ENCODE data around the gene SH3RF3. TPM values are rescaled to one million over a fixed set of nuclear protein-coding genes. Genes with fewer than 3 reads are reported as not detected.

Gene SH3RF3
- total and polyA plus RNA-seq, 4 donors: 2.9 to 9.7 (median 8.6) TPM

DNA sequence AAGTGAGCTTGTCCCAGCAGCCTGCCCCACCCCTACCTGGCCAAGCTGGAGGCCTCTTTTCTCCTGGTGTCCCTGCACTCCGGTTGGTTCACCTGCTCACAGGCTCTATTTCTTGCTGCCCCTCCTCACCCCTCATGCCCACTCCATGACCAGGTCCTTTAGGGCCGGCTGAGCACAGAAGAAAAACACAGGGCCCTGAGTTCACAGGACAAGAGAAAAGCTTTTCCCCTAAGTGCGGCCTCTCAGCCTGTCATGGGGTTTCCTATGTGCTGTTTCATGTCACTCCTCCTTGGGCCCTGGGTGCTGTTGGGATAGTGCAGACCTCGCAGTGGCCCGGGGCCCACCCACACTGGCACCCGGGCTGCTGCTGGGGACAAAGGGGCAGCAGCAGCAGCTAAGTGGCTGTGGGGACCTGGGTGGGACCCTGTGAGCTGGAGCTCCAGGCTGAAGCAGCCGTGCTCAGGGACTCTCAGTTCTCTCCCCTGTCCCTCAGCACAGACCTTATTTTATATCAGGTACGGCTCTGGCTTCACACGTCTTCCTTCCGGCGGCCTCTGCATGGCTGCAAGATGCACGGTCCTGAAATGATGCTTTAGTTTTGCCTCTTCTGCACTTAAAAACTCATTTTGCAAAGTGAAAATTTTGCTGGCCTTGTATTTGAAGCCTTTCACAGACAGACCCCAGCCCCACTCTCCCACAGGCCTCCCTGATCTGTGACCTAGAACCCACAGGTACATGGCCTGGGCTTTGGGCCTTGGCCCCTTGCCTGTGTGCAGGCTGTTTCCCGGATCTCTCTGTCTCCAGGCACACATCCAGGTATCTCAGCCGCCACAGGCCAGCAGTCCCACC lies 71.8 kb downstream of the SH3RF3 start:
- WGBS, 2 donors: 89 to 91% methylated on average over 14 of the region's 14 CpGs
- Histone ChIP-seq H3K9me3 (ENCODE audit: control insufficient read depth in 4 of 4, insufficient read depth in 3 of 4, low read length in 3 of 4) (no peaks in the 10 kb centered on the region), H3K9ac (ENCODE audit: insufficient read depth in 1 of 2, low read length in 2 of 2) (no peak overlapping the region), H3K4me1 (ENCODE audit: control insufficient read depth in 5 of 5, insufficient read depth in 5 of 5, low read length in 5 of 5) (peaks cover 0 to 10% (median 0%) of the 10 kb centered on the region in 5 donors), H3K27ac (ENCODE audit: low read depth in 1 of 2, low read length in 1 of 2) (no peak overlapping the region), H3K36me3 (ENCODE audit: control insufficient read depth in 4 of 4, insufficient read depth in 4 of 4, low read length in 4 of 4) (no peaks in the 10 kb centered on the region), H3K27me3 (ENCODE audit: control insufficient read depth in 3 of 3, insufficient read depth in 3 of 3, low read length in 2 of 3) (no peaks in the 10 kb centered on the region), H3K4me3 (no peak overlapping the region)
- DNase-seq: no peak
- no peak for ATAC-seq (ENCODE audit: insufficient read depth, low FRiP score)
- TF ChIP-seq, protein P1, sequence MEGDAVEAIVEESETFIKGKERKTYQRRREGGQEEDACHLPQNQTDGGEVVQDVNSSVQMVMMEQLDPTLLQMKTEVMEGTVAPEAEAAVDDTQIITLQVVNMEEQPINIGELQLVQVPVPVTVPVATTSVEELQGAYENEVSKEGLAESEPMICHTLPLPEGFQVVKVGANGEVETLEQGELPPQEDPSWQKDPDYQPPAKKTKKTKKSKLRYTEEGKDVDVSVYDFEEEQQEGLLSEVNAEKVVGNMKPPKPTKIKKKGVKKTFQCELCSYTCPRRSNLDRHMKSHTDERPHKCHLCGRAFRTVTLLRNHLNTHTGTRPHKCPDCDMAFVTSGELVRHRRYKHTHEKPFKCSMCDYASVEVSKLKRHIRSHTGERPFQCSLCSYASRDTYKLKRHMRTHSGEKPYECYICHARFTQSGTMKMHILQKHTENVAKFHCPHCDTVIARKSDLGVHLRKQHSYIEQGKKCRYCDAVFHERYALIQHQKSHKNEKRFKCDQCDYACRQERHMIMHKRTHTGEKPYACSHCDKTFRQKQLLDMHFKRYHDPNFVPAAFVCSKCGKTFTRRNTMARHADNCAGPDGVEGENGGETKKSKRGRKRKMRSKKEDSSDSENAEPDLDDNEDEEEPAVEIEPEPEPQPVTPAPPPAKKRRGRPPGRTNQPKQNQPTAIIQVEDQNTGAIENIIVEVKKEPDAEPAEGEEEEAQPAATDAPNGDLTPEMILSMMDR (IDR thresholded peaks at IDR 0.05; ENCODE audit: control extremely low read depth, extremely low read depth): no peak

DNA sequence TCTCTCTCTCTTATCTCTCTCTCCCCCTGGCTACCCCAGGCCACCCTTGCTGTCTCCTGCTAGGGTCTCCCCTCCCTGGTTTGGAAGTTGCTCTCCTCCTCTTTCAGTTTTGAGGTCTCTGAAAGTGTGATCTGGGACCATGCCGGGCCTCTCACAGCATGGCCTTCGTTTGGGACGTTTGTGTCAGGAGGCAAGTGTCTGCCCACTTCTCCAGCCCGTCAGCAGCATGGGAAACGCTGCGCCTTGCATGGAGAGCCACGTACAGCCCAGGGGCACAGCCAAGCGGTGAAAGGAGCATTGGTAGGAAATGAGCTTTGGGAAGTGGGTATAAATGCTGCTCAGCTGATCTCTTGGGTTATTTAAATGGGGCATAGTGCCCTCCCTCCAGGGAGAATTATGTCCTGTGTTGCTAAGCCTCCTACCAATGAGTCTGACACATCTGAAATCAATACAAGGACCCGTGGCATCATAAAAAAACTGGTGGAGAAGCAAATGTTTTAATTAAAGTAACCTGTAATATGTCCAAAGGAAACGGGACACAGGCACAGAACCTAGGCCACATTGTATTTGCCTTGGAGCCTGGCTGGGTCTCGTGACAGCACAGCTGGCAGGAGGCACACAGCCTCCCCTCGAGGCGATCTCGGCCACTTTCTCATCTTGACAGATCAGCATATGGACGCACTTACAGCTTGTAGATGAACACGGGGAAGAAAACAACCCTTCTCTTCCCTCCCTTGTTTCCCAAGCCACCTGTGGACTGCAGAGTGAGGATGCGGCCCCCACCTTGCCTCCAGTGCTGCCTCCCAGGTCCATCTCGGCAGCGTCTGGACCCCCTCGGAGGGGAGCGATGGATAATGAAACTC lies 72.7 kb downstream of the SH3RF3 start:
- peaks cover 0 to 6% (median 0%) of the 10 kb centered on the region in 5 donors for H3K4me1 ChIP-seq (ENCODE audit: control insufficient read depth in 5 of 5, insufficient read depth in 5 of 5, low read length in 5 of 5)
- TF ChIP-seq, protein P1 (IDR thresholded peaks at IDR 0.05; ENCODE audit: control extremely low read depth, extremely low read depth): no peak
- H3K36me3 ChIP-seq (ENCODE audit: control insufficient read depth in 4 of 4, insufficient read depth in 4 of 4, low read length in 4 of 4): no peaks in the 10 kb centered on the region
- no peak overlapping the region for H3K27ac ChIP-seq (ENCODE audit: low read depth in 1 of 2, low read length in 1 of 2)
- no peak for ATAC-seq (ENCODE audit: insufficient read depth, low FRiP score)
- no peak overlapping the region for H3K4me3 ChIP-seq
- no peak overlapping the region for H3K9ac ChIP-seq (ENCODE audit: insufficient read depth in 1 of 2, low read length in 2 of 2)
- peak; percentile 36 to 56 (median 42) for DNase-seq
- WGBS, 2 donors: 84 to 87% methylated on average over 21 of the region's 21 CpGs
- no peaks in the 10 kb centered on the region for H3K27me3 ChIP-seq (ENCODE audit: control insufficient read depth in 3 of 3, insufficient read depth in 3 of 3, low read length in 2 of 3)
- H3K9me3 ChIP-seq (ENCODE audit: control insufficient read depth in 4 of 4, insufficient read depth in 3 of 4, low read length in 3 of 4): no peaks in the 10 kb centered on the region

DNA sequence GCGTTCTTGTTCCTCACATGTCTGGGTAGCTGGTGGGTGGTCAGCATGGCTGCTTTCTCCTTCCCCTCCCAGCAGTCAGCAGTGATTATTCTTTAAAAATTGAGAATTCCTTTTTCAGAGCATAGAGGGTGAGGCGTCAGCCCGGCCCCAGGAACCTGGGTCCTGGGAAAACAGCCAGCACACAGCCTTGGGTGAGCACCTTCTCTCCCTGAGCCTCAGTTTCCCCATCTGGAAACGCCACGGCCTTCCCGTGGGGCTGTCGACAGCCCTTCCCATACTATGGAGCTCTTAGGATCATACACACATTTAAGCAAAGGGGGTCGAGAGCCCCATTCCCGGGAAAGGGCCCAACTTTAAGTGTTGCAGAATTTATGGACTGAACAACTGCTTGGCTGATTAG lies 73.5 kb downstream of the SH3RF3 start:
- no peaks in the 10 kb centered on the region for H3K27me3 ChIP-seq (ENCODE audit: control insufficient read depth in 3 of 3, insufficient read depth in 3 of 3, low read length in 2 of 3)
- no peak overlapping the region for H3K27ac ChIP-seq (ENCODE audit: low read depth in 1 of 2, low read length in 1 of 2)
- H3K4me3 ChIP-seq: no peak overlapping the region
- no peaks in the 10 kb centered on the region for H3K36me3 ChIP-seq (ENCODE audit: control insufficient read depth in 4 of 4, insufficient read depth in 4 of 4, low read length in 4 of 4)
- peaks cover 0 to 6% (median 0%) of the 10 kb centered on the region in 5 donors for H3K4me1 ChIP-seq (ENCODE audit: control insufficient read depth in 5 of 5, insufficient read depth in 5 of 5, low read length in 5 of 5)
- TF ChIP-seq, protein P1 (IDR thresholded peaks at IDR 0.05; ENCODE audit: control extremely low read depth, extremely low read depth): no peak
- DNase-seq (no peak), ATAC-seq (ENCODE audit: insufficient read depth, low FRiP score) (no peak)
- H3K9ac ChIP-seq (ENCODE audit: insufficient read depth in 1 of 2, low read length in 2 of 2): no peak overlapping the region
- H3K9me3 ChIP-seq (ENCODE audit: control insufficient read depth in 4 of 4, insufficient read depth in 3 of 4, low read length in 3 of 4): no peaks in the 10 kb centered on the region
- WGBS, 2 donors: 90 to 94% methylated on average over 9 of the region's 9 CpGs

All from lung (tissue), 12 donors.